CD4-positive, CD25-positive, alpha-beta regulatory T cell (primary cell): ENCODE data around the gene SLC6A7. TPM values are rescaled to one million over a fixed set of nuclear protein-coding genes. Genes with fewer than 3 reads are reported as not detected.

ENCODE experiments used
- ATAC-seq, 2 donors: fragments of 150-1000 bp; cut with Tn5 transposase; one replicate each; pipeline ENCODE4 v1.10.0; 2021; ENCODE audit warnings: low read depth in 2 of 2, moderate number of reproducible peaks in 2 of 2, moderate library complexity in 1 of 2
- DNase-seq, 3 donors: peaks; one replicate each; pipeline versions ENCODE4 v3.0.0 to v3.0.0-alpha.2; 2012 to 2022; ENCODE audit warnings: mixed read lengths in 1 of 3
- H3K27ac ChIP-seq: one replicate; pipeline ENCODE4 v1.7.0; 2013; ENCODE audit warnings: mild to moderate bottlenecking, low read length; ENCODE audit not compliant: insufficient read depth, poor library complexity, severe bottlenecking
- H3K27me3 ChIP-seq: one replicate; pipeline ENCODE4 v1.7.0; 2013; ENCODE audit warnings: low read length; ENCODE audit not compliant: control insufficient read depth, insufficient read depth
- H3K36me3 ChIP-seq: one replicate; pipeline ENCODE4 v1.7.0; 2013; ENCODE audit warnings: mild to moderate bottlenecking, low read length, moderate library complexity; ENCODE audit not compliant: control insufficient read depth, insufficient read depth
- H3K4me1 ChIP-seq: 2 replicates; pipeline ENCODE4 v1.7.0; 2013; ENCODE audit warnings: mild to moderate bottlenecking, low read length; ENCODE audit not compliant: insufficient read depth, control insufficient read depth, poor library complexity, severe bottlenecking
- H3K4me3 ChIP-seq: one replicate; pipeline ENCODE4 v1.7.0; 2013; ENCODE audit warnings: low read depth, mild to moderate bottlenecking, low read length, moderate library complexity
- H3K9me3 ChIP-seq, 2 experiments: 1 replicate in 1 of 2; 2 replicates in 1 of 2; pipeline ENCODE4 v1.7.0; 2013; ENCODE audit warnings: low read length in 2 of 2, mild to moderate bottlenecking in 1 of 2, moderate library complexity in 1 of 2; ENCODE audit not compliant: control insufficient read depth in 2 of 2
- H3K27ac Mint-ChIP-seq, 3 donors: one replicate each; pipeline ENCODE4 v1.8.0; 2020 to 2022; ENCODE audit warnings: mild to moderate bottlenecking in 3 of 3, mixed read lengths in 3 of 3, moderate library complexity in 2 of 3
- H3K27me3 Mint-ChIP-seq: one replicate; pipeline ENCODE4 v1.8.0; 2022; ENCODE audit warnings: mild to moderate bottlenecking, mixed read lengths
- H3K36me3 Mint-ChIP-seq: one replicate; pipeline ENCODE4 v1.8.0; 2020; ENCODE audit warnings: mixed read lengths
- H3K4me1 Mint-ChIP-seq, 4 donors: one replicate each; pipeline ENCODE4 v1.8.0; 2020 to 2022; ENCODE audit warnings: mixed read lengths in 4 of 4, mild to moderate bottlenecking in 1 of 4
- H3K4me3 Mint-ChIP-seq, 4 donors: one replicate each; pipeline ENCODE4 v1.8.0; 2020 to 2022; ENCODE audit warnings: mild to moderate bottlenecking in 4 of 4, mixed read lengths in 4 of 4, moderate library complexity in 3 of 4
- H3K9me3 Mint-ChIP-seq, 7 donors: one replicate each; pipeline ENCODE4 v1.8.0; 2020 to 2022; ENCODE audit warnings: mixed read lengths in 7 of 7, mild to moderate bottlenecking in 3 of 7, moderate library complexity in 2 of 7
- polyA plus RNA-seq, 4 donors: library from polyadenylated mRNA; unstranded; fragments of 300-500 nt; fragmentation: Illumina TruSeq; gene quantifications; one replicate each; pipeline ENCODE4 v1.2.3, GENCODE V29; 2021
- total RNA-seq: library from RNA; stranded (reverse); gene quantifications from one replicate; pipeline ENCODE4 v1.2.3, GENCODE V29; 2022

Gene SLC6A7
- total RNA-seq: not detected
- polyA plus RNA-seq: not detected

GRCh38 chr5:150189728-150190502 lies at the start of gene SLC6A7:
Gene SLC6A7, plus strand, starts transcription at chr5:150190062. Its CDS starts 266 bp downstream, at chr5:150190328.
- Histone ChIP-seq H3K4me3 (no peak within 1 kb of the TSS), H3K27ac (no peak within 1 kb of the TSS), H3K36me3 (no peaks in the 10 kb centered on the region), H3K4me1 (no peaks in the 10 kb centered on the region), H3K9me3 (no peaks in the 10 kb centered on the region), H3K27me3 (peaks cover 3% of the 10 kb centered on the region)
- Mint-ChIP-seq H3K4me3 (no peak within 1 kb of the TSS), H3K36me3 (no peaks in the 10 kb centered on the region), H3K9me3 (no peaks in the 10 kb centered on the region), H3K4me1 (no peaks in the 10 kb centered on the region), H3K27ac (no peak within 1 kb of the TSS), H3K27me3 (peaks cover 44% of the 10 kb centered on the region)
- DNase-seq (no peak), ATAC-seq (no peak)

- peaks cover 0 to 3% (median under 1%) of the 10 kb centered on the region in 4 donors for H3K4me1 Mint-ChIP-seq
- Histone ChIP-seq H3K4me3 (no peak overlapping the region), H3K9me3 (no peaks in the 10 kb centered on the region), H3K4me1 (no peaks in the 10 kb centered on the region), H3K27me3 (no peaks in the 10 kb centered on the region), H3K36me3 (no peaks in the 10 kb centered on the region), H3K27ac (no peak overlapping the region)
- H3K27me3 Mint-ChIP-seq: peaks cover 5% of the 10 kb centered on the region
- DNase-seq (no peak), ATAC-seq (no peak)
- no peak overlapping the region for H3K27ac Mint-ChIP-seq
- H3K36me3 Mint-ChIP-seq: no peaks in the 10 kb centered on the region
- no peaks in the 10 kb centered on the region for H3K9me3 Mint-ChIP-seq
- no peak overlapping the region for H3K4me3 Mint-ChIP-seq
These were observed 49.0 kb upstream of the SLC6A7 start for GRCh38 chr5:150140830-150141229.

- Histone ChIP-seq H3K4me1 (no peaks in the 10 kb centered on the region), H3K4me3 (no peak overlapping the region), H3K36me3 (no peaks in the 10 kb centered on the region), H3K27ac (no peak overlapping the region), H3K9me3 (no peaks in the 10 kb centered on the region), H3K27me3 (no peaks in the 10 kb centered on the region)
- Mint-ChIP-seq H3K4me3 (no peak overlapping the region), H3K9me3 (no peaks in the 10 kb centered on the region), H3K4me1 (peaks cover 0 to 3% (median under 1%) of the 10 kb centered on the region in 4 donors), H3K27ac (no peak overlapping the region), H3K36me3 (no peaks in the 10 kb centered on the region), H3K27me3 (peaks cover 5% of the 10 kb centered on the region)
- ATAC-seq: no peak
- DNase-seq: no peak
These were observed 48.2 kb upstream of the SLC6A7 start for GRCh38 chr5:150141544-150142184.

GRCh38 chr5:150142185-150142958 lies 47.5 kb upstream of the SLC6A7 start:
- Histone ChIP-seq H3K4me1 (no peaks in the 10 kb centered on the region), H3K27me3 (no peaks in the 10 kb centered on the region), H3K9me3 (no peaks in the 10 kb centered on the region), H3K4me3 (no peak overlapping the region), H3K27ac (no peak overlapping the region), H3K36me3 (no peaks in the 10 kb centered on the region)
- no peak overlapping the region for H3K27ac Mint-ChIP-seq
- peaks cover 0 to 3% (median under 1%) of the 10 kb centered on the region in 4 donors for H3K4me1 Mint-ChIP-seq
- no peaks in the 10 kb centered on the region for H3K9me3 Mint-ChIP-seq
- H3K27me3 Mint-ChIP-seq: peaks cover 5% of the 10 kb centered on the region
- H3K4me3 Mint-ChIP-seq: no peak overlapping the region
- ATAC-seq (no peak), DNase-seq (no peak)
- no peaks in the 10 kb centered on the region for H3K36me3 Mint-ChIP-seq

GRCh38 chr5:150142959-150143349 lies 46.9 kb upstream of the SLC6A7 start:
- Mint-ChIP-seq H3K4me3 (no peak overlapping the region), H3K27ac (no peak overlapping the region), H3K36me3 (no peaks in the 10 kb centered on the region), H3K9me3 (no peaks in the 10 kb centered on the region), H3K4me1 (peaks cover 0 to 3% (median under 1%) of the 10 kb centered on the region in 4 donors), H3K27me3 (peaks cover 5% of the 10 kb centered on the region)
- Histone ChIP-seq H3K4me3 (no peak overlapping the region), H3K27me3 (no peaks in the 10 kb centered on the region), H3K27ac (no peak overlapping the region), H3K9me3 (no peaks in the 10 kb centered on the region), H3K36me3 (no peaks in the 10 kb centered on the region), H3K4me1 (no peaks in the 10 kb centered on the region)
- ATAC-seq (no peak), DNase-seq (no peak)

GRCh38 chr5:150143350-150144245 lies 46.3 kb upstream of the SLC6A7 start:
- no peak overlapping the region for H3K4me3 Mint-ChIP-seq
- Histone ChIP-seq H3K27me3 (no peaks in the 10 kb centered on the region), H3K4me1 (no peaks in the 10 kb centered on the region), H3K9me3 (no peaks in the 10 kb centered on the region), H3K36me3 (no peaks in the 10 kb centered on the region), H3K27ac (no peak overlapping the region), H3K4me3 (no peak overlapping the region)
- H3K9me3 Mint-ChIP-seq: no peaks in the 10 kb centered on the region
- H3K27ac Mint-ChIP-seq: no peak overlapping the region
- no peaks in the 10 kb centered on the region for H3K36me3 Mint-ChIP-seq
- H3K27me3 Mint-ChIP-seq: peaks cover 9% of the 10 kb centered on the region
- DNase-seq (no peak), ATAC-seq (no peak)
- H3K4me1 Mint-ChIP-seq: peaks cover 0 to 3% (median under 1%) of the 10 kb centered on the region in 4 donors

GRCh38 chr5:150144246-150144801 lies 45.5 kb upstream of the SLC6A7 start:
- H3K36me3 ChIP-seq: no peaks in the 10 kb centered on the region
- H3K27me3 ChIP-seq: no peaks in the 10 kb centered on the region
- no peak overlapping the region for H3K4me3 ChIP-seq
- no peaks in the 10 kb centered on the region for H3K4me1 ChIP-seq
- H3K9me3 ChIP-seq: no peaks in the 10 kb centered on the region
- peaks cover 0 to 3% (median under 1%) of the 10 kb centered on the region in 4 donors for H3K4me1 Mint-ChIP-seq
- no peaks in the 10 kb centered on the region for H3K36me3 Mint-ChIP-seq
- ATAC-seq (no peak), DNase-seq (no peak)
- H3K27me3 Mint-ChIP-seq: peaks cover 13% of the 10 kb centered on the region
- H3K9me3 Mint-ChIP-seq: no peaks in the 10 kb centered on the region
- no peak overlapping the region for H3K4me3 Mint-ChIP-seq
- H3K27ac Mint-ChIP-seq: no peak overlapping the region
- H3K27ac ChIP-seq: no peak overlapping the region
